ENCODE measurements around the gene DCLRE1C. TPM values are rescaled to one million over a fixed set of nuclear protein-coding genes. Genes with fewer than 3 reads are reported as not detected.

The DCLRE1C gene
- total RNA-seq, 4 donors from 2014 or later, result 8.2 to 15.6 (median 11.4) TPM

DNA sequence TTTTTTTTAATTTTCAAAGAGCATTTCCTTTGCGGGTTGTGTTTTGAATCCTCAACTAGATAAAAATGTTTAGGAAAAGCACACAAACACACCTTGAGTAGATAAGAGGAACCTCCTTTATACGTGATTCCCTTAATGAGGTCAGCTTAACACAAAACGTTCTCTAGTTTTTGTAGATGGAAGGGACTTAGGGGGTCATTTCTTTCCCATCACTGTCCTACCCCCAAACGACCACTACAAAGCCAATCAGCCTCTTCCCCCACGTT, 74.0 kb downstream of the DCLRE1C start:
- no peak for DNase-seq
- Histone ChIP-seq H3K4me3 (peak overlapping the region; percentile 70 to 97 (median 95)), H3K27me3 (no peaks in the 10 kb centered on the region), H3K4me1 (peaks cover 0 to 31% (median 15%) of the 10 kb centered on the region in 3 donors), H3K9me3 (no peaks in the 10 kb centered on the region), H3K36me3 (no peaks in the 10 kb centered on the region), H3K27ac (peak overlapping the region in 1 of 4 donors; percentile 97)
- TF ChIP-seq POLR2A (IDR thresholded peaks at IDR 0.05), result no peak
- TF ChIP-seq, protein P1, sequence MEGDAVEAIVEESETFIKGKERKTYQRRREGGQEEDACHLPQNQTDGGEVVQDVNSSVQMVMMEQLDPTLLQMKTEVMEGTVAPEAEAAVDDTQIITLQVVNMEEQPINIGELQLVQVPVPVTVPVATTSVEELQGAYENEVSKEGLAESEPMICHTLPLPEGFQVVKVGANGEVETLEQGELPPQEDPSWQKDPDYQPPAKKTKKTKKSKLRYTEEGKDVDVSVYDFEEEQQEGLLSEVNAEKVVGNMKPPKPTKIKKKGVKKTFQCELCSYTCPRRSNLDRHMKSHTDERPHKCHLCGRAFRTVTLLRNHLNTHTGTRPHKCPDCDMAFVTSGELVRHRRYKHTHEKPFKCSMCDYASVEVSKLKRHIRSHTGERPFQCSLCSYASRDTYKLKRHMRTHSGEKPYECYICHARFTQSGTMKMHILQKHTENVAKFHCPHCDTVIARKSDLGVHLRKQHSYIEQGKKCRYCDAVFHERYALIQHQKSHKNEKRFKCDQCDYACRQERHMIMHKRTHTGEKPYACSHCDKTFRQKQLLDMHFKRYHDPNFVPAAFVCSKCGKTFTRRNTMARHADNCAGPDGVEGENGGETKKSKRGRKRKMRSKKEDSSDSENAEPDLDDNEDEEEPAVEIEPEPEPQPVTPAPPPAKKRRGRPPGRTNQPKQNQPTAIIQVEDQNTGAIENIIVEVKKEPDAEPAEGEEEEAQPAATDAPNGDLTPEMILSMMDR (IDR thresholded peaks at IDR 0.05), result no peak
- 0 to 3% methylated on average over 5 of the region's 5 CpGs for WGBS, 2 donors
- intact Hi-C loops (cut with DNase I), result loop anchor here (10.0 kb wide), 1 partner anchor 75 kb away; the partner anchor contains the start of genes DCLRE1C and MEIG1

DNA sequence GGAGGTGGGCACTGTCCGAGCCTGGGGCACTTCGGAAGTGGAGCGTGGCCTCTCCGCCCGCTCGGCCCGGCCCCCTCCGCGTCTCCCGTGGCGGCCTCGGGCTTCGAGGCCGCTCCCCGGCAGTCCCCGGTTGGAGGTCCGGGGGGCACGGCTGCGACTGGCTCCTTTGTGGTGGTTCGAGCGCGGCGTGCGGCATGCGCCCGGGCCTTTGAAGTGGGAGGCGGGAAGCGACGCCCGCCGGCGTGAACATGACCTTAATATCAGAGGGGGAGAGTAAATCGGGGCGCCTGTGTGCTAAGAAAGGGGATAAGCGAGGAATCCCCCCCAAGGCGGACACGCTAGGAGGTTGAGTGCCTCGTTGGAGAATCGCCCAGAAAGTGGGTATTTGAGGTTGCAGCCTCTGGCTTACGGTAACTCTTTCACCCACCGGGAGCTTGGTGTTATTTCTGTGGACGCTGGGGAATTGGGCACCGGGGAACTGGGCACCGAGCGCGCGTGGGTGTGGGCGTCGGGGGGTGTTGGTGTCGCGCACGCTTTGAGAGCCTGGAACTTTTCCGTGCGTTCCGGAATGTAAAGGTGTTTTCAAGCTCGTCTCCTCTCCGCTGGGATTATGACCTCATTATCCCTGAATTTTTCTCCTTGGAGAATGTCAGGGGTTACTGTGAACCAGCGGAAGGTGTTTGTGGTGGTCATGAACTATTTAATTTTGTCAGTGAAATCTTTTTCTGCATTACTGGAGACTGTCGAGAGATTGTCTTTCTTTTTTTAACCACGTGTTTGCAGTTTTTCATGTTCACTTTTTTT, 74.6 kb downstream of the DCLRE1C start:
- H3K27ac ChIP-seq, result peak overlapping the region; percentile 94 to 98 (median 98)
- WGBS, 2 donors, result 1 to 5% methylated on average over 5 to 27 of the region's 60 CpGs
- no peaks in the 10 kb centered on the region for H3K27me3 ChIP-seq
- no peaks in the 10 kb centered on the region for H3K9me3 ChIP-seq
- intact Hi-C loops (cut with DNase I), result loop anchor here (10.0 kb wide), 1 partner anchor 75 kb away; the partner anchor contains the start of genes DCLRE1C and MEIG1
- TF ChIP-seq POLR2A (IDR thresholded peaks at IDR 0.05), result no peak
- TF ChIP-seq, protein P1 (IDR thresholded peaks at IDR 0.05), result no peak
- no peak for DNase-seq
- peak overlapping the region; percentile 70 to 97 (median 95) for H3K4me3 ChIP-seq
- peaks cover 0 to 31% (median 15%) of the 10 kb centered on the region in 3 donors for H3K4me1 ChIP-seq
- no peaks in the 10 kb centered on the region for H3K36me3 ChIP-seq

DNA sequence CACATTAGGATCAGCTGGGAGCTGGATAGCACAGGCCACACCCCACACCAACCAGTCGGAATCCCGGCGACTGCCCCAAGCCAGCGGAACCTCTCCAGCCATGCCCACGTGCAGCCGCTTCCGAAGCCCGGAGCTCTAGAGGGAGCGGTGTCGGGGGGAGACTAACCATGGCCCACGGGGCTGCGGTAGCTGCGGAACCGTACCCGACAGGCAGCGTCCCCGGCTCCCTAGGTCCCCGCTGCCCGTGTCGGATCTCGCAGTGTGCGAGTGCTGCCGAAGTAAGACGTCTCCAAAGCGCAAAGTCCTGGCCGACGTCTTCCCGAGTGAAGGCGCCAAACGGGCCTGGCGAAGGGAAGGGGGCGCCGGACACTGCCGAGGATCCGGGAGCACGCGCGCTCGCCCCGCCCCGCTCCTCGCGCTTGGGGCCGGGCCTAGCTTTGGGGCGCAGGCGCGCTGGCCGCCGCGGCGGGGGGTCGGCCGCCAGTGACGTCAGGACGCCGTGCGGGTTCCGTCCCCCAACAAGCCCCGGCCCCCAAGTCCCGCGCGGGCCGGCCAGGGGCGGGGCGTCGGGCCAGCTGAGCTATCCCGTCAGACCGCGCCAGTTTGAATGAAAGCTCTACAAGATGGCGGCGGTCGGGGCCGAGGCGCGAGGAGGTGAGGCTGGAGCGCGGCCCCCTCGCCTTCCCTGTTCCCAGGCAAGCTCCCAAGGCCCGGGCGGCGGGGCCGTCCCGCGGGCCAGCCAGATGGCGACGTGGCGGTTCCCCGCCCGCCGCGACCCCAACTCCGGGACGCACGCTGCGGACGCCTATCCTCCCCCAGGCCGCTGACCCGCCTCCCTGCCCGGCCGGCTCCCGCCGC, 75.4 kb downstream of the DCLRE1C start, which contains the start of gene SUV39H2:
TSS of gene SUV39H2 (plus strand) at position 601 of the 858 bp plus-strand sequence. CDS start at position 624, 23 bp downstream.
- no CpG with 5 or more reads among the region's 102 CpGs for WGBS, 2 donors
- H3K36me3 ChIP-seq, result no peaks in the 10 kb centered on the region
- no peaks in the 10 kb centered on the region for H3K27me3 ChIP-seq
- no peaks in the 10 kb centered on the region for H3K9me3 ChIP-seq
- H3K4me1 ChIP-seq, result peaks cover 0 to 31% (median 15%) of the 10 kb centered on the region in 3 donors
- peak within 1 kb of the TSS; percentile 70 to 97 (median 95) for H3K4me3 ChIP-seq
- intact Hi-C loops (cut with DNase I), result loop anchor here (10.0 kb wide), 1 partner anchor 76 kb away; the partner anchor contains the start of genes DCLRE1C and MEIG1
- peak within 1 kb of the TSS; percentile 94 to 98 (median 98) for H3K27ac ChIP-seq
- peak; percentile 56 for DNase-seq
- TF ChIP-seq, protein P1 (IDR thresholded peaks at IDR 0.05), result peak in 1 of 6 experiments; percentile 12
- peak in 2 of 4 donors; percentile 59 to 81 for TF ChIP-seq POLR2A (IDR thresholded peaks at IDR 0.05)

DNA sequence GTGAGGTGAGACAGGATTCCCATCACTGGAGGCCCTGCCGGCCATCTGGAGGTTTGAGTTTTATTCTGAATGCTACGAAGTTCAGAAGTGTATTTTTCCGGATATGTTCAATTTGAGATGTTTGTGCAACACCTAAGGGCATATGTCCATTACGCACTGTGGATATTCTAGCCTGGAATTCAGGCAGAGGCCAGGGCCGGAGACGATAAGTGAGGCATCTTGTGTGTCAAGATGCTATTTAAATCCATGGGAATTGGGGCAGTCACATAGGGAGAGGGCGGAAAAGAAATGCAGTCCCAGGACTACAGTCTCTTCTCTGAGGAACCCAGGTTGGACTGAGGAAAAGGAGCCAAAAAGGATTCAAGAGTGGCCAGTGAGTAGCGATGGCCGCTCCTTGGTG, 77.1 kb downstream of the DCLRE1C start:
- Histone ChIP-seq H3K4me3 (peak overlapping the region in 1 of 4 donors; percentile 95), H3K27me3 (no peaks in the 10 kb centered on the region), H3K9me3 (no peaks in the 10 kb centered on the region), H3K36me3 (no peaks in the 10 kb centered on the region), H3K27ac (peak overlapping the region in 1 of 4 donors; percentile 97), H3K4me1 (peaks cover 0 to 31% (median 15%) of the 10 kb centered on the region in 3 donors)
- DNase-seq, result no peak
- 84 to 85% methylated on average over 9 of the region's 9 CpGs for WGBS, 2 donors
- no peak for TF ChIP-seq POLR2A (IDR thresholded peaks at IDR 0.05)
- TF ChIP-seq, protein P1 (IDR thresholded peaks at IDR 0.05), result no peak
- intact Hi-C loops (cut with DNase I), result loop anchor here (10.0 kb wide), 1 partner anchor 78 kb away; the partner anchor contains the start of genes DCLRE1C and MEIG1
